HG02840 (cell line): Measurements from ENCODE around the gene P2RX2.

ENCODE experiments used
- ATAC-seq: cut with Tn5 transposase; IDR thresholded peaks from one replicate; pipeline ENCODE4 v1.9.1; 2021; ENCODE audit warnings: mild to moderate bottlenecking, moderate library complexity, moderate number of reproducible peaks; ENCODE audit not compliant: unreplicated experiment, low FRiP score

P2RX2 gene

DNA sequence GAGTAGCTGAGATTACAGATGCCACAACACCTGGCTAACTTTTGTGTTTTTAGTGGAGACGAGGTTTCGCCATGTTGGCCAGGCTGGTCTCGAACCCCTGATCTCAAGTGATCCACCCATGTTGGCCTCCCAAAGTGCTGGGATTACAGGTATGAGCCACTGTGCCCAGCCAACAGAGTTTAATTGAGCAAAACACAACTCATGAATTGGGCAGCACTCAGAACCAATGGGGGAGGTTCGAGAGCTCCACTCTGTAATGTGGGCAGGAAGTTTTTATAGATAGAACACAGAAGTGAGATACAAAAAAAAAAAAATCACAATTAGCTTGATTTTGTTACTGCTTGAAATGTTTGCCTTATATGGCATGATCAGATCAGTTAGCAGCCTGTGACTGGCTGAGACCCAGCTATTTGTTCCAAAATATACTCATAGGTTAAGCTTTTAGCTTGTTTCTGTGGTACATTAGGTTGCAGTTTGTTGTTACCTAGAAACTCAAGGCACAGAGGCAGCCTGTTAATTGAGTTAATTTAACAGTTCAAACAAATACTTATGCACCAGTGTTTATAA, 1.4 kb upstream of the P2RX2 start:
- ATAC-seq, result no peak

DNA sequence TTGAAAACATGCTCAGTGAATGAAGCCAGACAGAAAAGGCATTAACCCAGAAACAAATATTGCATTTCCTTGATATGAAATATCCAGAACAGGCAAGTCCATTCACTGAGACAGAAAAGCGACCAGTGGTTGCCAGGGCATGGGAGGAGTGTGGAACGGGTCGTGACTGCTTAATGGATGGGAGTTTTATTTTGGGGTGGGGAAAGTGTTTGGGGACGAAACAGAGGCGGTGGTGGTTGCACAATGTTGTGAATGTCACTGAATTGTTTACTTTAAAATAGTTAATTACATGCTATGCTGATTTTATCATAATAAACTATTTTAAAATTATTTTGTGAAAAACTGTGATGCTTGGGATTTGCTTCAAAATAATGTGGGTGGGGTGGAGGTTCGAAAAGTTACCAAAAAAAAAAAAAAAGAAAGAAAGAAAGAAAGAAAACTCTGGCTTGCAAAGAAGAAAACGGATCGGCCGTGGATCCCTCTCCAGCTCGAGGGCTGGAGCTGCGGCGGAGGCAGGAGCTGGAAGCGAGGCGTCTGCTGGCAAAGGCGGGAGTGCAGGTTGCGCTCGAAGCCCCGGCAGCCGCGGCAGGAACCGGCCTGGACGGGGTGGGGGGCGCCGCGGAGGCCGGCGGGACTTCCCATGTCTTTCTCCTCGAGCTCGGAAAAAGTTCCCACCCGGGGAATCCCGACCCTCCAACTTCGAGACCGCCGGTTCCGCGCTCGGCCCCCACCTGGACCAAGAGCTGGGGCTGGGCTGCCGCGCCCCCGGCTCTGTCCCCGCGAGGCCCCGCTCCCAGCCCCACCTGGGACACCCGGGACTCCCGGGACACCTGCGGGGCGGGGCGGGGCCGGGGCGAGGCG, 524 bp upstream of the P2RX2 start:
- no peak for ATAC-seq

DNA sequence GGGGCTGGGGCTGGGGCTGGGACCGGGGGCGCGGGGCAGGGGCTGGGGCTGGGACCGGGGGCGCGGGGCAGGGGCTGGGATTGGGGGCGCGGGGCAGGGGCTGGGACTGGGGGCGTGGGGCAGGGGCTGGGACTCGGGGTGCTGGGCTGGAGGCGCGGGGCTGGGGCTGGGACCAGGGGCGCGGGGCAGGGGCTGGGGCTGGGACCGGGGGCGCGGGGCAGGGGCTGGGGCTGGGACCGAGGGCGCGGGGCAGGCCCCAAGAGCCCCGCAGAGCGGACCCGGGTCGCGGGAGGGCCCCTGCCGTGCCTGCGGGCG, 452 bp downstream of the P2RX2 start:
- no peak for ATAC-seq

DNA sequence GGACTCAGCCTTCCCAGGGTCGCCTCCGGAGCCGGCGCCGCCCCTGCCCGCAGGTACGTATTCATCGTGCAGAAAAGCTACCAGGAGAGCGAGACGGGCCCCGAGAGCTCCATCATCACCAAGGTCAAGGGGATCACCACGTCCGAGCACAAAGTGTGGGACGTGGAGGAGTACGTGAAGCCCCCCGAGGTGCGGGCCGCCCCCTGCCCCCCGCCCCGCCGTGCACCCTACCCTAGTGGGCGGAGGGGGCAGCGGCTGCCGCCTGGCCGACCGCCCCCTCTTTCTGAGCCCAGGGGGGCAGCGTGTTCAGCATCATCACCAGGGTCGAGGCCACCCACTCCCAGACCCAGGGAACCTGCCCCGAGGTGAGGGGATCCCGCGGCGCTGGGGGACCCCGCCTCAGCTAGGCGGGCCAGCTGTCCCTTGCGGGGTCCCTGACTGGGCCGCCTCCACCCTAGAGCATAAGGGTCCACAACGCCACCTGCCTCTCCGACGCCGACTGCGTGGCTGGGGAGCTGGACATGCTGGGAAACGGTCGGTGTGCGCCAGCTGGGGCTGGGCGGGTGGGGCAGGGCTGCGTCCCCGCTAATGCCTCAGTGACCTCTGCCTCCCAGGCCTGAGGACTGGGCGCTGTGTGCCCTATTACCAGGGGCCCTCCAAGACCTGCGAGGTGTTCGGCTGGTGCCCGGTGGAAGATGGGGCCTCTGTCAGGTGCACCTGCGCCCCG, 973 bp downstream of the P2RX2 start:
- ATAC-seq, result no peak

DNA sequence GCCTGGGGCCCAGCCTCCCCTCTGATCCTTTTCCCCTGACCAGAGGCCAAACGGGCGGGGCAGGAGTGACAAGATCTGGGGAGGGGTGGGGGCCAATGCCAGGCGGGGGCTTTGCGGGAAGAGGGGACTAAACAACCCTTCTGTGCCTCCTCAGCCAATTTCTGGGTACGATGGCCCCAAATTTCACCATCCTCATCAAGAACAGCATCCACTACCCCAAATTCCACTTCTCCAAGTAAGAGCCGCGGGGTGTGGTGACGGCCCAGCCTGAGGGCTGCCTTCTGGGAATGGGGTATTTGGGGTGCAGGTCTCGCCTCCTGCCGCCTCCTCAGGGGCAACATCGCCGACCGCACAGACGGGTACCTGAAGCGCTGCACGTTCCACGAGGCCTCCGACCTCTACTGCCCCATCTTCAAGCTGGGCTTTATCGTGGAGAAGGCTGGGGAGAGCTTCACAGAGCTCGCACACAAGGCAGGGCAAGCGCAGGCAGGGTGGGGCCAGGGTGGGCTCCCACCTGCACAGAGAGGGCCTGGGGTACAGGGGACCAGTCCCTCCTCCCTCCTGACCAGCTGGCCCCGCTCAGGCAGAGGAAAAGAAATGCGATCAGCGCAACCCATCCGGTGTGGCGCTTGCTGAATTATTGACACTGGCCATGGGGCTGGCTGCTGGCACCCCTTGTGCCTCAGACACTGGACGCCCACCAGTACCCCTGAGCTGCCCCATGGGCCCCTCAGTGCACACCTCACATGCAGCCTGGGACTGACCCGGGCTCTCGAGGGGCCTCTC, 1.7 kb downstream of the P2RX2 start:
- no peak for ATAC-seq

DNA sequence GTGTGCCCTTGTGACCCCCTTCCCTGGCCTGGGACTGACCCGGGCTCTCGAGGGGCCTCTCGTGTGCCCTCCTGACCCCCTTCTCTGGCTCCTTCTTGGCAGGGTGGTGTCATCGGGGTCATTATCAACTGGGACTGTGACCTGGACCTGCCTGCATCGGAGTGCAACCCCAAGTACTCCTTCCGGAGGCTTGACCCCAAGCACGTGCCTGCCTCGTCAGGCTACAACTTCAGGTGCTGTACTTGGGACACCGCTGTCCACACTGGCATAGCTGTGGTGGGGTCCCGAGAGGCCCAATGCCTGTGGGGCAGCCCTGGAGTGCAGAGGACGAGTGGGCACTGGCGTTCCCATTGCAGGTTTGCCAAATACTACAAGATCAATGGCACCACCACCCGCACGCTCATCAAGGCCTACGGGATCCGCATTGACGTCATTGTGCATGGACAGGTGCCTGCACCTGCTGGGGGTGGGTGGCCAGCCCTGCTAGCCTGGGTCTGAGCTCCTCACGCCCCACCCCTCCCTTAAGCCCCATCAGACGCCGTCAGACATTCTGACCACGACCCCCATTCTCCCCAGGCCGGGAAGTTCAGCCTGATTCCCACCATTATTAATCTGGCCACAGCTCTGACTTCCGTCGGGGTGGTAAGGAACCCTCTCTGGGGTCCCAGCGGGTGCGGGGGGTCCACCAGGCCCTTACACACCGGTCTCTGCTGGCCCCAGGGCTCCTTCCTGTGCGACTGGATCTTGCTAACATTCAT, 2.5 kb downstream of the P2RX2 start:
- ATAC-seq, result no peak

DNA sequence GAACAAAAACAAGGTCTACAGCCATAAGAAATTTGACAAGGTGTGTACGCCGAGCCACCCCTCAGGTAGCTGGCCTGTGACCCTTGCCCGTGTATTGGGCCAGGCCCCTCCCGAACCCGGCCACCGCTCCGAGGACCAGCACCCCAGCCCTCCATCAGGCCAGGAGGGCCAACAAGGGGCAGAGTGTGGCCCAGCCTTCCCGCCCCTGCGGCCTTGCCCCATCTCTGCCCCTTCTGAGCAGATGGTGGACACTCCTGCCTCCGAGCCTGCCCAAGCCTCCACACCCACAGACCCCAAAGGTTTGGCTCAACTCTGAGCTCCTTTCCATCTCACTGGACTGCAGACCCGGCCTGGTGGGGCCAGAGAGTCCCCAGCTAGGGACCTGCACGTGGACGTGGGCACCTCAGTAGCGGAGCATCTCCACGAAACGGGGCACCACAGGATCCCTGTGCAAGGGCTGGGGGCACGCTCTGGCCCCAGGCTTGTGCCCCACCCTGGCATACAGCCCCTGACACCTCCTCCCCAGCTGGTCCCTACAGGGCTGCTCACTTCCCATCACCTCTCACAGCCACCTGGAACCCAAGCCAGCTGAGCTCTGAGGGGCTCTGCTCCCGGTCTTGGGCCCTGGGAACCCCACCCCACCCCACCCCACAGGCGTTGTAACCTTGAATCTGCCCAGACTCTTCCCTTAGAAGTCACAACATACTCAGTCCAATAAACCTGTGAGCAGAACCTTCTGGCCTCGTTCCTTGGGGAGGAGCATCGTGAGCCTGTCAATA, 3.3 kb downstream of the P2RX2 start:
- no peak for ATAC-seq

DNA sequence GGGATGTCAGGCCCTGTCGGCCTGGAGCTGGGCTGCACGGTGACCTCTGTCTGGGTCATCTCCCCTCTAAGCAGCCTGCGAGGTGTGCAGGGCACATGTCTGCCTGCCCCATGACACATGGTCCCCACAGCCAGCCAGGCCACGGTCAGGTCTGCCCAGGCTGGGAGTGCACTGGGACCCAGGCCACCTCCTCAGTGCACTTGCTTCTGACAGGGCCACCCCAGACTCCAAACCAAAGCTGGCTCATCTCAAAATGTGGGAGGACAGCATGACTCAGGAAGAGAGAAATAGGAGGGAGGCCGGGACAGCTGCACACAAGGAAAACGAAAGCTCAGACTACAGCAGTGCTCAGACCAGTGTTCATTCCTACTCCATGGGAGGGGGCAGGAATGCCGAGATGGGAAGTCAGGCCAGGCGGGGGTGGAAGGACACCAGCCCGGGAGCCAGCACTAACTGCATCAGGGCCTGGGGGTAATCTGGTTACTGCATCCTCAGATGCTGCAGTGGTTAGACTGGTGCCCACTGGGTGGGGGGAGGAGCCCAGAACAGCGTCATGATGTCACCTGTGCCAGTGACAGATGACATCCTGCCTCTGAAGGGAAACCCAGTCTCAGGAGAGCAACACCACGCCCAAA, 4.0 kb downstream of the P2RX2 start:
- no peak for ATAC-seq

DNA sequence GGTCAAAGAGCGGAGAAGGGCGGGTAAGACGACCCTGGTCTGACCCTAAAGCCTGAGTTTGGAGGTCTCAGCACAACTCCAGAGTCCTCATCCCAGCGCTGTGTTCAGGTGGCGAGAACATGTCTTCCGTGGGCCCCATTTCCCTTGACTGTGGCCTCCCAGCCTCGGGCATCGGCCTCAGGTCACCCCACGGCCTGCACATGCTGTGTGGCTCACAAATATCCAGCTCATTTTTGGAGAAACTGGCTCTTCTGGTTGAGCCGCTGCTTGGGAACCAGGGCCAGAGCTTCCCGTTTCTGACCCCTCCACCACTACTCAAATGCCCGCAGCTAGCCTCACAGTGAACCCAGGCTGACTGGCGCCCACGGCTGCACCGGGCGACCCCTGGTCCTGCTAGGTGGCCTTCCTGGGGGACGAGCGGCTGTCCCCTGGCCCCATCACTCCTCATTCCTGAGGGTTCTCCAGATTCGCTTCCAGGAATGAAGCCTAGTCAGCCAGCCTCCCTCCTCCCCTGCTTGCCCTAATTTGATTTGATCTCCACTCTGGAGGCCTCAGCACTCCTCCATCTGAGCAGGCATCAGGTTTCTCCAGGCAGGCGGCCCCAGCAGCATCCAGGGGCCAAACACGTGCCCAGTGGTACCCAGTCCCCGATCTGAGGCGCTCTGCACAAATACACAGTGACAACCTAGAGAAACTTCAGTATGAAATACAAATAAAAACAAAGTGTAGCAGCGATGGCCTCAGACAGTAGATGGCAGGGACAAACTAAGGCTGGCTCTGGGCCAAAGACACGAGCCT, 4.7 kb downstream of the P2RX2 start:
- ATAC-seq, result no peak

DNA sequence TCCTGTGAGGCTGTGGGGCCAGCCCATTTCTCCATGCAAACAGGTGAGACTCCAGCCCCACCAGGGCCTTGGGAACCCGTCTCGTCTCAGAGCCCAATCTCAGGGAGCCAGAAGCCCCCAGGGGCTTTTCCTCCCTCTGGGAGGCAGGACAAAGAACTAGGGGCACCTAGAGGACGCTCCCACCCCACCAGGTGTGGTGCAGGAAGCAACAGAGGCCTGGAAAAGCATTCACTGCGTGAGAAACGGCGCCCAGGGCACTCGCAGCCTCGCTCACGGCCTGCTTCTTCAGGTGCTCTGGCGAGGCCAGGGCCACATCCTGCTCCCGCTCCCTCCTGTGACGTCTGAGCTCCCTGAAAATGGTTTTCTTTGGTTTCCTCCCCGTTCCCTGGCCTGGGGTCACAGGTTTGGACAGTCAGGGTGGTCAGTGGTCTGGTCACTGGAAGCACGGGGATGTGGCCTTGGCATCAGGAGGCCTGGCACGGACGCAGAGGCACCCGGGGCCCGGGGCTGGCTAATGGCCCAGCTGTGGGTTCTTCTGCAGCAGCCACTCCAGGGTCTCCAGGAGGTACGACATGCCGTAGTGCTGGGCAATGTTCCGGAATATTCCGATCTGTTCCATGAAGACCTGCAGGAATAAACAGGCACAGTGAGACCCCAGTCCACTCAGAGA, 5.7 kb downstream of the P2RX2 start:
- ATAC-seq, result no peak

DNA sequence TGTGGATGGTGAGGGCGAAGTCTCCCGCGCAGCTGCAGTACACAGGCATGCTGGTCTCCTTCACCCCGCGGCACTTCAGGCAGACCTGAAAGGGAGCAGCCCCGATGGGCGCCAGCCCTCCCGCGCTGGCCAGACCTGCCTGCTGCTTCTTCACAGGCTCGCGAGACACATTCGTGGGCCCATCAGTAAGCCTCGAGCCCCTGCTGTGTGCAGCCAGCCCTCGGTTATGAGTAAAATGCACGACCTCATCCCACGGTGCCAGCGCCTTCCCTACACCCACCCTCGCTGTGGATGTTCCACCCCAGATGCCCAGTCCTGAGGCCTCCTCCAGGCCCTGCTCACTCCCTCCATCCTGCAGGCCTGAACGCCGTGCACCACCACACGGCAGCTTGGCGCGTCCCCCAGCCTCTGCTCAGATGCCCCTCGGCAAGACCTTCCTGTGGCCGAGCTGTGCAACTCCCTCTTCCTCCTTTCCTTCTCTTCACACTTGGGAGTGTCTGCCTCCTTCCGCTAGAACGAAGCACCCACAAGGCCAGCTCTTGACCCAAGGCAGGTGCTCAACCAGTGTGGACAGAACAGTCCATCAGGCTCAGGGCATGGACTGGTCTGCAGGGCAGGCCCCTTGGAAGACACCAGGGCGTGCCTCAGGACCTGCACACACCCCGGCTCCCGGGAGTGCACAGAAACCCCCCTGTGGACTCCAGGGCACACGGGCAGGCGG, 6.5 kb downstream of the P2RX2 start:
- ATAC-seq, result no peak

DNA sequence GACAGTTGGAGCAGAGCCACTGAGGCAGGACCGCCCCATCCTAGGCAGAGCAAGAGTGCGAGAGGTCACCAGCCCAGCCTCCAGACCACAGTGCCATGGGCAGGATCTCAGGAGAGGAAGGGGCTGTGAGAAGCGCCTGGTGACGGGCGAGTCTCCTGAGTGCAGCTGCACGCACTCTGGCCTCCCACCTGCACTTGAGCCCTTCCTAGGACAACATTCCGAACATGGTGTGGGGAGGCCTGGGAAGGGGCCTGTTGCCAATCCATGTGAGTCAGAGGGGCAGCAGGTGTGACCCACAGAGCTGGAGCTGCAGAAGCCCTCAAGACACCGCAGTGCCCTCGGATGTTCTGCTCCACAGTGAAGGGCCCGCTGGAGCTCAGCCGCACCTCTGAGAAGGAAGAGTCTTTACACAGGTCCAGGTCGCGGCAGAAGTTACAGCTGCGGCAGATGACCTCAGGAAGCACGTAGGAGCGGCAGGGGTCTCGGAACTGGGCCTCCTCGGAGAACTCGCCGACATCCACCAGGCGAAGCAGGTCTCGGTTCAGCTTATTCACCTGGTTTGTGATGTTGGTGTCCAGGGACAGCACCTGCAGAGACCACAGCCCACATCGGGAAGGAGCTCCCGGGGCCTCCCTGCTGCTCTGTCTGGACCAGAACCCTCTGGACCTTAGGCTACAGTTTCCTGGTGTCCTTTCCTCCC, 7.3 kb downstream of the P2RX2 start:
- no peak for ATAC-seq

DNA sequence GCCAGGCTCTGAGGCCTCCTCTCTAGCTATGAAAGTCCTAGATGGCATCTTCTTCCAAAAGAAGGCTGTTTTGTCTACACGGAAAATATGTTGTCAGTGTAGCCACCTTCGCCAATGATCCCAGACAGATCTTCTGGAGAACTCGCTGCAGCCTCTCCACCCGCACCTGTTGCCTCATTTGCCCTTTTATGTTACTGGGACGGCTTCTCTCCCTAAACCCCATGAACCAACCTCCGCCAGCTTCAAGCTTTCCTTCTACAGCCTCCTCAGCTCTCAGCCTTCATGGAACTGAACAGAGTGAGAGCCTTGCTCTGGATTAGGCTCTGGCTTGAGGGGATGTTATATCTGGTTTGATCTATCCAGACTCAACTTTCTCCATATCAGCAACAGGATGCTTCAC, 10.8 kb downstream of the P2RX2 start:
- ATAC-seq, result no peak

DNA sequence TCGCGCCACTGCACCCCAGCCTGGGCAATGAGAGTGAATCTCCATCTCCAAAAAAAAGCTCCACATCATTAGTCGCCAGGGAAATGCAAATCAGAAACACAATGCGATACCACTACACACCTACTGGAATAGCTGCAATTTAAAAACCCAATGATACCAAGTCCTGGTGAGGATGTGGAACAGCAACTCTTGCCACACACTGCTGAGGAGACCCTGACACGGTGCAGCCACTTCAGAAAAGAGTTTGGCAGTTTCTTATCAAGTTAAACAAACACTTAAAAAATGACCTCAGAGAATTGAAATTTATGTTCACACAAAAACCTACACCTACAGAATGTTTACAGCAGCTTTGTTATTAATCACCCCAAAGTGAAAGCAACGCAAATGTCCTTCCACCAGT, 12.1 kb downstream of the P2RX2 start:
- no peak for ATAC-seq

DNA sequence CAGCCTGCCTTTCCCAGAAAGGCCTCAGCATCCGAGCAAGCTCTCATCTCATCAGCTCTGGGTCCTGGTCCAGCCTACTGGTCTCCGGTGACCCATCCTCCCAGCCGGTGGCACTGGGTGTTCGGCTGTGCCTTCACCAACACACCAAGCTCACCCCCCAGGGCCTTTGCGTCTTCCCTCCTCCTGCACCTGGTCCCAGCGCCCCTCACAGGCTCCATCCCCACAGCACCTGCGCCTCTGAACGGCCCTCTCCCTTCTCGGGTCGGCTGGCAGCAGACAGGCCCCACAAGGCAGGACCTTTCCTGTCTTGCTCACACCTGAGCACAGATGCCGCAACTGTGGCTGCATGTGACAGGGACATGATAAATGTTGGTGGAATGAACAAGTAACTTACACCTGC, 13.1 kb downstream of the P2RX2 start:
- ATAC-seq, result no peak

DNA sequence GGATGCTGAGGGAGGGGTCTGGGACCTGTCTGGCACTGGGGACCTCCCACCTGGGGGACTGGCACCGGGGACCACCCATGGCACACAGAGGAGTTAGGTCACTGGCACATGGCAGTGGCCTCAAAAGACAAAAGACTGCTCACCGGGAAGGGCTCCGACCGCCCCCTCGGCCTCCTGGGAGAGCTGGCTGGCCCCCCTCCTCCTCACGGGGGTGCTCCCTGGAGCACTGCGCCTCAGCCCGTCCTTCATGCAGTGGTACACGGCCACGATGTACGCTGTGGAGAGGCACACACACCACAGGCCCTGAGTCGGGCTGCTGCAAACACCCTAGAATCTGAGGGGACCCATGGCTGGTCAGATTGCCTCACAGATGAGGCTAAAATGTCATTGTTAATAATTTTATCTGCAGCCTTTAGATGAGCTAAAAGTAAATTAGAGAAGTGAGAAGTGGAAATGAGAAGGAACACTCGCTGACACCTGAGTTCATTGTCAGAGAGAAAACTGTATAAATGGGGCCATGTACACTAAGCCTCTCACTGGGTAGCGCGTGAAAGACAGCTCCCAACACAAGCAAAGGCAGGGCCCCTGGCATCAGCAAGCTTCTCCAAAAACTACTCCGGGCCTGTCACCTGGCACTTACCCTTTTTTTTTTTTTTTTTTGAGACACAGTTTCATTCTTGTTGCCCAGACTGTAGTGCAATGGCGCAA, 14.1 kb downstream of the P2RX2 start:
- ATAC-seq, result no peak
